ENCODE results near the gene NFATC1.

Gene NFATC1

DNA sequence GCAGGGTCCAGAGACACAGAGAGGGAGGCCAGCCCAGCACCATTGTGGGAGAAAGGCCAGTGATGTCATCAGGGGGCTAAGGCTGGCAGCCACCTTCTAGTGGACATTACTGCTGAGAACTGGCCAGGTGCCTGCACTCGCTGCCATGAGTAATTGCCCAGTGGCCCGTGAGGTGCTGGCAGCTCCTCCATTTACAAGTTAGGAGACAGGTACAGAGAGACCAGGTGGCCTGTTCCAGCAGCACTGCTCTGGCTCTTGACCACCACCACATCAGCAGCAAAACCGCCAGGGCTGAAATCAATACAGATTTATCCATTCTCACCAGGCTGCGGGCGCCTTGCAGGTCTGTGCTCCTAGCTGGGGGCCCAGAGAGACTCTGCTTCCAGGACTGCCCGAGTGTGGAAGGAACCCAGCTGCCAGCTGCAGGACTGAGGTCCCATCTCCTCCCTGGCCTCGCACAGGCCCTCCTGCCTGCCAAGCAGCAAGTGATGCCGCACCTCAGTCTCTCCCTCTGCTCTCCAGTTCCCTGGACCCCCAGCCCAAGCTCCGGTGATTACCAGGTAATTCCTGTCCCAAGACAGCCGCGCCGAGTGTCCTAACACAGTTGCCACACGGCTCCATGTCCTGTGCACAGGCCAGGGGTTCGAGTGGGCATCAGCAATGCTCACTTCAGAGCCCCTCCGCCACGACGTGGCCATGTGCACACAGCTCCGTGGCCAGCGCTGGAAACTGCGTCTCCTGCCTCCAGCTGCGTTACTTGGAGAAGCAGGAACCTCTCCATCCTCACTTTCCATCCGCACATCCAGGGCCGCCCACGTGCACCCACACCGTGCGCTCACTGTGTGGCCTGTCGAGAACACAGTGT is 182.9 kb downstream of the NFATC1 start:
- no peak for DNase-seq
